ENCODE measurements around the gene KIF2C. TPM values are rescaled to one million over a fixed set of nuclear protein-coding genes. Genes with fewer than 3 reads are reported as not detected.

KIF2C gene
- total RNA-seq, 2 experiments from 2014 or later, result 0.64 to 0.82 TPM

- Mint-ChIP-seq H3K27me3 (peaks cover 5% of the 10 kb centered on the region), H3K27ac (no peak overlapping the region), H3K9me3 (no peaks in the 10 kb centered on the region), H3K4me1 (ENCODE audit: low read depth) (peaks cover 14% of the 10 kb centered on the region), H3K36me3 (ENCODE audit: low read depth) (no peaks in the 10 kb centered on the region), H3K4me3 (no peak overlapping the region)
- H3K4me1 ChIP-seq (ENCODE audit: insufficient read depth, low read length), result peaks cover 16% of the 10 kb centered on the region
- ChIA-PET CTCF (interaction anchor here (0.7 to 0.8 kb wide), 2 partner anchors 48 to 321 kb away, joined by 3 to 4 read pairs; no protein-coding TSS in a partner anchor), POLR2A (interaction anchor here (2.1 to 2.6 kb wide), 2 partner anchors 21 to 27 kb away, joined by 14 to 16 read pairs; partner anchors contain the start of genes ARMH1 and TMEM53)
- no peak overlapping the region for H3K27ac ChIP-seq (ENCODE audit: low read depth in 1 of 2, low read length in 2 of 2)
- TF ChIP-seq CTCF (IDR thresholded peaks at IDR 0.05), result no peak
- DNase-seq (no peak), ATAC-seq (ENCODE audit: poor library complexity) (no peak)
- no peaks in the 10 kb centered on the region for H3K36me3 ChIP-seq (ENCODE audit: insufficient read depth, low read length)
- intact Hi-C loops (cut with DNase I, micrococcal nuclease), result no loop called here
- no peak overlapping the region for H3K4me3 ChIP-seq (ENCODE audit: low read length)
- H3K9me3 ChIP-seq (ENCODE audit: control insufficient read depth in 1 of 2, insufficient read depth in 1 of 2, low read length in 2 of 2), result no peaks in the 10 kb centered on the region
- no peaks in the 10 kb centered on the region for H3K27me3 ChIP-seq (ENCODE audit: control insufficient read depth in 1 of 2, insufficient read depth in 2 of 2, low read length in 2 of 2)
These were observed 44.7 kb upstream of the KIF2C start for GRCh38 chr1:44694863-44695478.

GRCh38 chr1:44695671-44696070, 44.0 kb upstream of the KIF2C start:
- peaks cover 5% of the 10 kb centered on the region for H3K27me3 Mint-ChIP-seq
- TF ChIP-seq CTCF (IDR thresholded peaks at IDR 0.05), result no peak
- ChIA-PET CTCF (interaction anchor here (0.8 kb wide), 1 partner anchor 49 kb away, joined by 4 read pairs; no protein-coding TSS in a partner anchor), POLR2A (interaction anchor here (0.8 to 2.6 kb wide), 4 partner anchors 12 to 644 kb away, joined by 3 to 16 read pairs (median 10); partner anchors contain the start of genes ARMH1, MUTYH, TMEM53 and TOE1)
- intact Hi-C loops (cut with DNase I, micrococcal nuclease), result no loop called here
- no peak overlapping the region for H3K4me3 Mint-ChIP-seq
- H3K27ac ChIP-seq (ENCODE audit: low read depth in 1 of 2, low read length in 2 of 2), result no peak overlapping the region
- DNase-seq (no peak), ATAC-seq (ENCODE audit: poor library complexity) (no peak)
- no peaks in the 10 kb centered on the region for H3K27me3 ChIP-seq (ENCODE audit: control insufficient read depth in 1 of 2, insufficient read depth in 2 of 2, low read length in 2 of 2)
- no peaks in the 10 kb centered on the region for H3K36me3 ChIP-seq (ENCODE audit: insufficient read depth, low read length)
- peaks cover 16% of the 10 kb centered on the region for H3K4me1 ChIP-seq (ENCODE audit: insufficient read depth, low read length)
- no peaks in the 10 kb centered on the region for H3K9me3 ChIP-seq (ENCODE audit: control insufficient read depth in 1 of 2, insufficient read depth in 1 of 2, low read length in 2 of 2)
- H3K36me3 Mint-ChIP-seq (ENCODE audit: low read depth), result no peaks in the 10 kb centered on the region
- no peak overlapping the region for H3K27ac Mint-ChIP-seq
- peaks cover 14% of the 10 kb centered on the region for H3K4me1 Mint-ChIP-seq (ENCODE audit: low read depth)
- H3K4me3 ChIP-seq (ENCODE audit: low read length), result no peak overlapping the region
- H3K9me3 Mint-ChIP-seq, result no peaks in the 10 kb centered on the region

- POLR2A ChIA-PET, result interaction anchor here (0.8 to 2.6 kb wide), 14 partner anchors 8 to 990 kb away, joined by 3 to 16 read pairs (median 4); partner anchors contain the start of genes ARMH1, GPBP1L1, MUTYH and RNU5D-1
These were observed 43.5 kb upstream of the KIF2C start for GRCh38 chr1:44696101-44696500.

More at GRCh38 chr1:44696101-44696500, 43.5 kb upstream of the KIF2C start:
- Mint-ChIP-seq H3K36me3 (ENCODE audit: low read depth) (no peaks in the 10 kb centered on the region), H3K9me3 (no peaks in the 10 kb centered on the region), H3K4me1 (ENCODE audit: low read depth) (peaks cover 14% of the 10 kb centered on the region), H3K4me3 (no peak overlapping the region), H3K27ac (peak overlapping the region; percentile 84), H3K27me3 (peaks cover 5% of the 10 kb centered on the region)
- CTCF ChIA-PET, result interaction anchor here (1.1 kb wide), 1 partner anchor 10 kb away, joined by 3 read pairs; no protein-coding TSS in a partner anchor
- Histone ChIP-seq H3K27me3 (ENCODE audit: control insufficient read depth in 1 of 2, insufficient read depth in 2 of 2, low read length in 2 of 2) (no peaks in the 10 kb centered on the region), H3K36me3 (ENCODE audit: insufficient read depth, low read length) (no peaks in the 10 kb centered on the region), H3K4me1 (ENCODE audit: insufficient read depth, low read length) (peaks cover 16% of the 10 kb centered on the region), H3K4me3 (ENCODE audit: low read length) (no peak overlapping the region), H3K9me3 (ENCODE audit: control insufficient read depth in 1 of 2, insufficient read depth in 1 of 2, low read length in 2 of 2) (no peaks in the 10 kb centered on the region), H3K27ac (ENCODE audit: low read depth in 1 of 2, low read length in 2 of 2) (peak overlapping the region in 1 of 2 donors; percentile 74)
- no peak for ATAC-seq (ENCODE audit: poor library complexity)
- intact Hi-C loops (cut with DNase I, micrococcal nuclease), result no loop called here
- no peak for TF ChIP-seq CTCF (IDR thresholded peaks at IDR 0.05)
- no peak for DNase-seq
